HG03039 (cell line): ENCODE results near the gene STMP1.

ENCODE experiments used
- ATAC-seq: cut with Tn5 transposase; IDR thresholded peaks from one replicate; pipeline ENCODE4 v1.9.1; 2021; ENCODE audit warnings: mild to moderate bottlenecking, moderate library complexity; ENCODE audit not compliant: unreplicated experiment

STMP1 gene

DNA sequence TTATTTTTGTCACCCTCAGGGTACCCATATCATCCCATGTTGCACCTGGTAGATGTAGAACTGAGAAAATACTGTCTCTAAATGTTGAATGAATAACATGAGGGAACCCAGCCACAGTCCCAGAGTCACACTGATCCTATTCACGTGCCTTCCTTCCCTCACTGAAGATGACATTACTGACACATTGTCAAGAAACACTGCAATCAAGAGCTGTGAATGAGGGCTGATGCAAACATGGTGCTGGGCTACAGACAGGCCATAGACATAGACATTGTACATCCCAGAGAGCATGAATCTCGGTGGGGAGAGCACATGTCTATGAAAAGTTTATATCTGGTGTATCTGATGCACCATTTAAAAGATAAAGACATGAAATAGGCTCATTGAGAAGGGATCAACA is 55.9 kb downstream of the STMP1 start:
- no peak for ATAC-seq

DNA sequence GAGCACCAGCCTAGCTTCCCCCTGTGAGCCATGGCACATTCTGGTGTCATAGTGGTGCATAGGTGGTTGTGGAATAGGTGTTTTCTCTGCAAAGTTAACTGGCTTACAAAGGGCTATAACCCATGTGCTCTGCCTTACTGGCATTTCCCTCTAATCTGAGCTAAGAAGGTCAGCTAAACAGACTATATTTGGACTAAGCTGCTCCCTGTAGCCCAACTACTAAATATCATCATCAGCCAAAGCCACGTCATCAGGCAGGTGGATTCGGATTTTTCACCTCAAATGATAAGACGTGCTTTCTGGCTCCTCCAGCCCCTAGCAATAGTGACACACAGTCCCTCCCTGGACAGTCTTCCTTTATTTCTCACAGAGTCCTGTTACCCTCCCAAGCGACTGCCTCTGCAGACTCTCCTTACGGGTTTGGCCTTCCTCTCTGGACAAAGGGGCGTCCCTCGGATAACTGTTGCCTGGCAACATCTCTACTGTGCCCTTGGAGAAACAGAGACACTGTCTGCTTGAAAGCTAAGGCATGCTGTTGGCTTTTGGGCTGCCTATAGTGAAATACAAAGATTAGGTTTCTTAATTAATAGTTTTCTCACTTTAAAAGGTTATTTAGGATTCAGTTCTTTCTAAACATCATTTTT is 56.6 kb downstream of the STMP1 start:
- no peak for ATAC-seq

DNA sequence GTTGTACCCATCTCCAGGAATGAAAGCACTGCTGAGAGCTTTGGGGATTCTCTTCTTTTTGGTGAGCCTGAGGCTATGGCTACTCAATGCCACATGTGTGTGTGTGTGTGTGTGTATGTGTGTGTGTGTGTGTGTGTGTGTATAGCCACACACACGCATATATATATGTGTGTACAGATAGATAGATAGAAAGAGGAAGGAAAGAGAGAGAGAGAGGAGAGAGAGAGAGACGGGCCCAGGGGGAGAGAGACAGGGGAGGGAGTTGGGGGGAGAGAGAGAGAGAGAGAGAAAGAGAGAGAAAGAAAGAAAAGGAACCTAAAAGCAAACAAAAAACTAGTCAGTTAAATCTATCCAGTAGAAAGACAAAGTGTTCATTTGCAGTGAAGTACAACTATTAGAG is 57.4 kb downstream of the STMP1 start:
- ATAC-seq: no peak

DNA sequence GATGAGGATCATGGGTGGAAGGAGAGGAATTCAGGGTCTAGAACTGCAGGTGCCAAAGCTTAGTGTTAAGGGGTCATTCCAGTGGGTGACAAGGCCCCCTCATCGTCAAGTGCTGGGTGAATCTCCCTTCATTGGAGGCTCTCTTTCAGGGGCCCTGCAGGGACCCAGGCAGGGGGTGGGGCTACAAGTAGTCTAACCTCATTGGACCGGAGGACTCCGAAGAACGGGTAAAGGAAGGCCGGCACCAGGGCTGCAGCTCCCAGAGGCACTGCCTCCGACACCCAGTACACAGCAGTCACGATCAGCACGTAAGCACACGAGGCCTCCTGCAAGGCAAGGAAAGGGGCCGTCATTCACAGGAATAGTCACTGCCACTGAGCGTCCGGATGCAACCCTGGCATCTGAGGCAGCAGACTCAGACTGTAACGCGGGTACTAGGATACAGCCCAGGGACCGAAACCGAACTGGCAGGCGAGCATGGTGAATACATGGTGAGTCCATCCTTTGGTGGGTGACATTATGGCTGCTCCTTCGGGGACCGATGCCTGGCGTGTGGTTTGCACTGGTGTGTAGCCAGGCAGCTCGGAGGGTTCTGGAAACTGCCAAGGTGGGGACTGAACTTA is 59.0 kb downstream of the STMP1 start:
- no peak for ATAC-seq

DNA sequence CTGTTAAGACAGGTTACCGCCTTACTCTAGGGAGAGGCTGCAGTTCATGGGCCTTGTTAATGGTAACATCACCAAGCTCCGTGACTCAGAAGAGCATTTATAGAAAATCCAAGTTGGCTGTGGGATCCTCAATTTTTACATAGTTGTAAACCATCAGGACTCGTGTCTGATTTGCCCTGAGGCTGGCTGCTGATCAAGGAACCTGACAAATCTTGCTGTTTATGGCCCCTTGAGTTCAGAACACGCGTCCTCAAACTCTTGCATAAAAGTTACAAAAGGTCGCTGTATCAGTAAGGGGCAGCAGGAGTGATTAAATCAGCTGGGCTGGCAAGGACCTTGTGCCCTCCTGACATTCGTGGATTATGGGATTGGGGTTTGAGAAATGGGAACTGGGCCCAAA is 61.1 kb downstream of the STMP1 start:
- ATAC-seq: no peak
